Tibial nerve (tissue), 4 donors: Measurements from ENCODE around the gene NAA38. TPM values are rescaled to one million over a fixed set of nuclear protein-coding genes. Genes with fewer than 3 reads are reported as not detected.

ENCODE experiments used
- DNase-seq, 2 donors: peaks; one replicate each; pipeline ENCODE4 v3.0.0-alpha.2; 2019; ENCODE audit warnings: low spot score in 2 of 2
- H3K27ac ChIP-seq, 4 donors: fragments of 200-600 bp; sonication (generic) in 3 of 4; one replicate each; pipeline ENCODE4 v1.5.1; 2017 to 2019; ENCODE audit warnings: mild to moderate bottlenecking in 1 of 4
- H3K27me3 ChIP-seq, 2 donors: fragments of 200-600 bp; sonication (generic) in 1 of 2; one replicate each; pipeline versions ENCODE4 v1.5.1 to v1.6.0; 2017 to 2019
- H3K36me3 ChIP-seq, 3 donors: fragments of 200-600 bp; sonication (generic); one replicate each; pipeline ENCODE4 v1.5.1; 2018 to 2019
- H3K4me1 ChIP-seq, 4 donors: fragments of 200-600 bp; sonication (generic) in 3 of 4; one replicate each; pipeline ENCODE4 v1.5.1; 2017 to 2019
- H3K4me3 ChIP-seq, 4 donors: fragments of 200-600 bp; sonication (generic) in 3 of 4; one replicate each; pipeline ENCODE4 v1.5.1; 2017 to 2019; ENCODE audit warnings: mild to moderate bottlenecking in 1 of 4, moderate library complexity in 1 of 4
- H3K9me3 ChIP-seq, 4 donors: fragments of 200-600 bp; sonication (generic) in 3 of 4; one replicate each; pipeline ENCODE4 v1.5.1; 2017 to 2019
- CTCF ChIP-seq, 5 experiments: fragments of 200-600 bp in 3 of 5; fragments of 450-650 bp in 2 of 5; sonication (generic) in 3 of 5; IDR thresholded peaks; one replicate each; pipeline ENCODE4 v1.5.1; 2016 to 2019; ENCODE audit warnings: antibody characterized with exemption in 5 of 5, mild to moderate bottlenecking in 3 of 5, moderate library complexity in 2 of 5
- EP300 ChIP-seq, 2 donors: sonication (generic); formaldehyde crosslinking; IDR thresholded peaks; one replicate each; pipeline ENCODE4 v1.6.1; 2017; ENCODE audit warnings: antibody characterized with exemption in 2 of 2, mild to moderate bottlenecking in 1 of 2
- POLR2A ChIP-seq, 2 donors: fragments of 450-650 bp; IDR thresholded peaks; one replicate each; pipeline ENCODE4 v1.6.1; 2017; ENCODE audit warnings: antibody characterized with exemption in 2 of 2, mild to moderate bottlenecking in 2 of 2, moderate library complexity in 2 of 2
- WGBS, 2 donors: methylation state at CpG; one replicate each; pipeline ENCODE4 v1.1.5; 2018; 5-methylcytosine and 5-hydroxymethylcytosine counted together
- total RNA-seq, 4 donors: library from RNA; depleted of rRNA; stranded (reverse); fragments of >200 nt; gene quantifications; one replicate each; pipeline ENCODE4 v1.1.0, GENCODE V29; 2016

NAA38 gene
- total RNA-seq, 4 donors from 2014 or later, result 104 to 198 (median 167) TPM

- H3K27me3 ChIP-seq, result no peaks in the 10 kb centered on the region
- WGBS, 2 donors, result 79 to 87% methylated on average over 24 to 27 of the region's 27 CpGs
- TF ChIP-seq CTCF (IDR thresholded peaks at IDR 0.05), result no peak
Measured at GRCh38 chr17:7818746-7819645, 38.4 kb downstream of the NAA38 start.

GRCh38 chr17:7818026-7818425 is 39.3 kb downstream of the NAA38 start:
- Histone ChIP-seq H3K9me3 (no peaks in the 10 kb centered on the region), H3K27ac (no peak overlapping the region), H3K4me1 (no peaks in the 10 kb centered on the region), H3K36me3 (no peaks in the 10 kb centered on the region), H3K4me3 (no peak overlapping the region), H3K27me3 (no peaks in the 10 kb centered on the region)
- no peak for DNase-seq
- 83 to 85% methylated on average over 10 of the region's 10 CpGs for WGBS, 2 donors
- TF ChIP-seq POLR2A (IDR thresholded peaks at IDR 0.05), result no peak
- no peak for TF ChIP-seq EP300 (IDR thresholded peaks at IDR 0.05)
- TF ChIP-seq CTCF (IDR thresholded peaks at IDR 0.05), result no peak

More at GRCh38 chr17:7818746-7819645, 38.4 kb downstream of the NAA38 start:
- no peaks in the 10 kb centered on the region for H3K36me3 ChIP-seq
- no peaks in the 10 kb centered on the region for H3K4me1 ChIP-seq
- H3K4me3 ChIP-seq, result no peak overlapping the region
- no peak for DNase-seq
- no peaks in the 10 kb centered on the region for H3K9me3 ChIP-seq
- H3K27ac ChIP-seq, result no peak overlapping the region

- DNase-seq, result no peak
- no peak for TF ChIP-seq CTCF (IDR thresholded peaks at IDR 0.05)
- no peak for TF ChIP-seq POLR2A (IDR thresholded peaks at IDR 0.05)
- no peak for TF ChIP-seq EP300 (IDR thresholded peaks at IDR 0.05)
- no peaks in the 10 kb centered on the region for H3K36me3 ChIP-seq
- H3K9me3 ChIP-seq, result no peaks in the 10 kb centered on the region
- H3K4me3 ChIP-seq, result no peak overlapping the region
- no peak overlapping the region for H3K27ac ChIP-seq
- H3K4me1 ChIP-seq, result no peaks in the 10 kb centered on the region
- H3K27me3 ChIP-seq, result no peaks in the 10 kb centered on the region
- WGBS, 2 donors, result 83 to 90% methylated on average over 9 of the region's 9 CpGs
Measured at GRCh38 chr17:7817643-7817964, 39.8 kb downstream of the NAA38 start.

GRCh38 chr17:7816926-7817642 is 40.3 kb downstream of the NAA38 start:
- Histone ChIP-seq H3K9me3 (no peaks in the 10 kb centered on the region), H3K4me1 (no peaks in the 10 kb centered on the region), H3K27me3 (no peaks in the 10 kb centered on the region), H3K27ac (no peak overlapping the region), H3K4me3 (no peak overlapping the region), H3K36me3 (no peaks in the 10 kb centered on the region)
- TF ChIP-seq EP300 (IDR thresholded peaks at IDR 0.05) (no peak), CTCF (IDR thresholded peaks at IDR 0.05) (no peak)
- no peak for DNase-seq
- WGBS, 2 donors, result 72 to 80% methylated on average over 10 of the region's 10 CpGs

GRCh38 chr17:7814969-7815368 is 42.4 kb downstream of the NAA38 start:
- no peaks in the 10 kb centered on the region for H3K9me3 ChIP-seq
- no peak overlapping the region for H3K4me3 ChIP-seq
- no peaks in the 10 kb centered on the region for H3K36me3 ChIP-seq
- peaks cover 0 to 3% of the 10 kb centered on the region in 2 donors for H3K27me3 ChIP-seq
- H3K4me1 ChIP-seq, result no peaks in the 10 kb centered on the region
- 92 to 94% methylated on average over 5 of the region's 5 CpGs for WGBS, 2 donors
- H3K27ac ChIP-seq, result no peak overlapping the region
- TF ChIP-seq EP300 (IDR thresholded peaks at IDR 0.05) (no peak), POLR2A (IDR thresholded peaks at IDR 0.05) (no peak), CTCF (IDR thresholded peaks at IDR 0.05) (no peak)
- no peak for DNase-seq
